K562 (cell line): ENCODE results near the gene CD101. TPM values are rescaled to one million over a fixed set of nuclear protein-coding genes. Genes with fewer than 3 reads are reported as not detected.

ENCODE experiments used
- CHAMP1 ChIP-seq: fragments of 450-650 bp; IDR thresholded peaks from 2 replicates; pipeline ENCODE4 v1.6.1; 2016; ENCODE audit warnings: mild to moderate bottlenecking
- RNF2 ChIP-seq: sonication (generic); IDR thresholded peaks from 2 replicates; pipeline ENCODE4 v1.6.1; 2016
- ZNF318 ChIP-seq, 2 experiments: fragments of 450-650 bp; IDR thresholded peaks; 2 replicates each; pipeline ENCODE4 v1.6.1; 2016; ENCODE audit warnings: mild to moderate bottlenecking in 2 of 2, borderline replicate concordance in 1 of 2, low read depth in 1 of 2, moderate library complexity in 1 of 2
- polyA plus RNA-seq, 8 experiments: library from polyadenylated mRNA; depleted of rRNA in 4 of 8; stranded (reverse) in 5 of 8; unstranded in 3 of 8; fragments of >200 nt; fragmentation: Nextera tagmentation in 2 of 8; fragmentation: Illumina TruSeq in 1 of 8; extraction: Ambion mirVana in 2 of 8; extraction: Trizol in 1 of 8; gene quantifications; 2 replicates each; pipeline versions ENCODE4 v1.2.1 to v1.2.3, GENCODE V29; 2011 to 2014; ENCODE audit warnings: inconsistent platforms in 1 of 8, missing spikeins in 1 of 8
- total RNA-seq, 7 experiments: library from RNA; depleted of rRNA in 6 of 7; stranded (reverse); fragments of >200 nt in 6 of 7; fragmentation: Illumina TruSeq in 2 of 7; extraction: Trizol in 2 of 7; gene quantifications; 2 replicates each; pipeline versions ENCODE4 v1.2.1 to v1.2.3, GENCODE V29; 2011 to 2021; ENCODE audit warnings: low replicate concordance in 1 of 7

The CD101 gene
- total and polyA plus RNA-seq, 9 of the 15 experiments (the other 6 are each of a cell fraction or from before 2014, with no cell fraction given), result 0.04 to 1.1 (median 0.20) TPM

GRCh38 chr1:117077267-117077666, 75.7 kb downstream of the CD101 start (continued):
- TF ChIP-seq ZNF318 (IDR thresholded peaks at IDR 0.05; ENCODE audit: borderline replicate concordance in 1 of 2, low read depth in 1 of 2), result no peak
- TF ChIP-seq CHAMP1, result no peak
- no peak for TF ChIP-seq RNF2
